ENCODE measurements around the gene PNMA8A. TPM values are rescaled to one million over a fixed set of nuclear protein-coding genes. Genes with fewer than 3 reads are reported as not detected.

The PNMA8A gene
- total RNA-seq, 1 experiment from 2014 or later, result 40.1 TPM

Other genes with a start within 250 kb of the PNMA8A start
- gene IGFL1, start 241.8 kb downstream of the PNMA8A start, total RNA-seq (2014; rRNA removed; shearing (Covaris generic)), result not detected in 2 replicates
- gene HIF3A, start 174.5 kb downstream of the PNMA8A start, total RNA-seq (2014; rRNA removed; shearing (Covaris generic)), result 2.0 and 4.8 TPM in 2 replicates
- 97.7 and 98.1 TPM in 2 replicates for gene PPP5C, start 124.5 kb downstream of the PNMA8A start, total RNA-seq (2014; rRNA removed; shearing (Covaris generic))
- 39.7 and 41.8 TPM in 2 replicates for gene CCDC8, start 58.0 kb downstream of the PNMA8A start, total RNA-seq (2014; rRNA removed; shearing (Covaris generic))
- gene PNMA8C, start 42.6 kb downstream of the PNMA8A start, total RNA-seq (2014; rRNA removed; shearing (Covaris generic)), result 0.02 TPM in 1 of 2 replicates, not detected in the other
- gene PNMA8B, start 24.3 kb upstream of the PNMA8A start, total RNA-seq (2014; rRNA removed; shearing (Covaris generic)), result 0.04 TPM in 1 of 2 replicates, not detected in the other
- gene CALM3, start 129.8 kb upstream of the PNMA8A start, total RNA-seq (2014; rRNA removed; shearing (Covaris generic)), result 239 and 247 TPM in 2 replicates
- gene PTGIR, start 153.5 kb upstream of the PNMA8A start, total RNA-seq (2014; rRNA removed; shearing (Covaris generic)), result not detected in 2 replicates
- not detected in 2 replicates for gene GNG8, start 164.6 kb upstream of the PNMA8A start, total RNA-seq (2014; rRNA removed; shearing (Covaris generic))
- 2.6 and 2.7 TPM in 2 replicates for gene DACT3, start 189.6 kb upstream of the PNMA8A start, total RNA-seq (2014; rRNA removed; shearing (Covaris generic))
- gene PRKD2, start 245.6 kb upstream of the PNMA8A start, total RNA-seq (2014; rRNA removed; shearing (Covaris generic)), result 7.7 and 7.8 TPM in 2 replicates